HUES48 (cell line): ENCODE results near the gene PAX5.

Experiments used
- H3K27ac ChIP-seq: one replicate; pipeline ENCODE4 v1.7.0; 2013; ENCODE audit warnings: low read depth, low read length, inconsistent platforms
- H3K27me3 ChIP-seq: 2 replicates; pipeline ENCODE4 v1.6.1; 2013; ENCODE audit warnings: mild to moderate bottlenecking, low read length; ENCODE audit not compliant: control insufficient read depth, insufficient read depth
- H3K36me3 ChIP-seq: 2 replicates; pipeline ENCODE4 v1.6.1; 2013; ENCODE audit warnings: low read length; ENCODE audit not compliant: control insufficient read depth, insufficient read depth
- H3K4me1 ChIP-seq: 2 replicates; pipeline ENCODE4 v1.6.1; 2013; ENCODE audit warnings: mild to moderate bottlenecking, low read length; ENCODE audit not compliant: control insufficient read depth, insufficient read depth
- H3K4me3 ChIP-seq: 2 replicates; pipeline ENCODE4 v1.5.1; 2013; ENCODE audit warnings: mild to moderate bottlenecking, low read depth, low read length
- H3K9ac ChIP-seq: 2 replicates; pipeline ENCODE4 v1.6.1; 2013; ENCODE audit warnings: mild to moderate bottlenecking, low read depth, low read length, moderate library complexity
- H3K9me3 ChIP-seq: 2 replicates; pipeline ENCODE4 v1.6.1; 2013; ENCODE audit warnings: low read length; ENCODE audit not compliant: control insufficient read depth, insufficient read depth

Gene PAX5

DNA sequence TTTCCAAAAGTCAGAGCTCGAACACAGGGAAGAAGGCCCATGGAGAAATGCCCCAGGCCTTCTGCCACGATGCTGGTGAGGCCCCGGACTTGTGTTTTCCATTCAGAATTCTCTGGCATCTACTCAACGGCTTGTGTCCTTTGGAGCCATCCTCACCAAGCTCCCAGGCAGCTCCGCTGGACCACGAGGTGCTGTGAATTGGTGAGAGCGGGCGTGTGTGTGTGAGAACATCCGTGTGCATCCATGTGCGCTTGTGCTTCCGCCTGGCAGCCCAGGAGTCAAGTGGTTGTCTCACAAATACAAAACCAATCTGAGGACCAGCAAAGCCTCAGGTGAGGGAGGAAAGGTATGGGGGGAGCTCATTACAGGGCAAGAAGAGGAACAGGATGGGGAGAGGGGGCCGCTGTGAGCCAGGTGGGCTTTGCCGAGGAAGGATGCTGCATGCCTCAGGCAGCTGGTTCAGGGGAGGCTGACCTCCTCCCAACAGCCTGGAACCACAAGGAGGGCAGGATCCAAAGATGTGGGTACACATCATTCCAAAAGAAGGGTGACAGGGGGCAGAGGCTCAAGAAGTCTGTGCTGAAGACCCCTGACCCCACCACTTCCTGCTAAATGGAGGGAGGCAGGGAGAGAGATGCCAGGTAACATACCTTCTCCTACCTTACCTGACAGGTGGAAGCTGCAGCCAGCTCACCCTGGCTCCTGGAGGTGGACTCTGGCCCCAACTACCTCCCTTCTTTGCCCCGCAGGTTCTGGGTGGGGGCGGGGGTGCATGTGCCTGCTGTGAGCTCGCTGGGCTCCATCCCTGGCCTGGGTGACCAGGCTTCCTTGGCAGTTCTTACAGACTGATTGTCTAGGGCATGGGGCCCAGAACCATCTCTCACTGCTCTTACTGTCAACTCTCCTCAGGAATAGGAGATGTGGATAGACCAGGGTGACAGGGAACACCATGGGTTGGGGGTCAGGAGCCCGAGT, 196.3 kb downstream of the PAX5 start:
- no peaks in the 10 kb centered on the region for H3K27me3 ChIP-seq
- no peaks in the 10 kb centered on the region for H3K9me3 ChIP-seq
- no peaks in the 10 kb centered on the region for H3K36me3 ChIP-seq
- H3K9ac ChIP-seq, result no peak overlapping the region
- H3K4me1 ChIP-seq, result peaks cover 25% of the 10 kb centered on the region
- H3K4me3 ChIP-seq, result no peak overlapping the region
- no peak overlapping the region for H3K27ac ChIP-seq

DNA sequence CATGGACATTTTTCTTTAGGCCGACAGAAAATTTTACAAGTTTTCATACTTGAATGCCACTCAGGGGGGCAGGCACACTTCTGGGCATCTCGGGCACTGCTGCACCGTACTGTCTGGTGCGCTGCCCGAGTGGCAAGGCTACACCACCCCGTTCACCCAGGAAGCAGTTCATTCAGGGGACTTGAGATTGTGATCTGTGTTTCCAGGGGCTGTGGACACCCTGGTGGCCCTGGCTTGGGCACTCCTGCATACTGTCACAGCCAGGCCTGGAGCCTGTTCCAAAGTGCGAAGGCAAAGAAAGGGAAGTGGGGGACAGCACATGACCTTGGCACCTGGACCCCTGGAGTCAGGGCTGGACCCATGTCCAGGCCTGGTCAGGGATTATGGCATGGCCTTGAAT, 197.6 kb downstream of the PAX5 start:
- Histone ChIP-seq H3K36me3 (no peaks in the 10 kb centered on the region), H3K4me1 (peaks cover 16% of the 10 kb centered on the region), H3K4me3 (no peak overlapping the region), H3K27me3 (no peaks in the 10 kb centered on the region), H3K9ac (no peak overlapping the region), H3K9me3 (no peaks in the 10 kb centered on the region), H3K27ac (no peak overlapping the region)

DNA sequence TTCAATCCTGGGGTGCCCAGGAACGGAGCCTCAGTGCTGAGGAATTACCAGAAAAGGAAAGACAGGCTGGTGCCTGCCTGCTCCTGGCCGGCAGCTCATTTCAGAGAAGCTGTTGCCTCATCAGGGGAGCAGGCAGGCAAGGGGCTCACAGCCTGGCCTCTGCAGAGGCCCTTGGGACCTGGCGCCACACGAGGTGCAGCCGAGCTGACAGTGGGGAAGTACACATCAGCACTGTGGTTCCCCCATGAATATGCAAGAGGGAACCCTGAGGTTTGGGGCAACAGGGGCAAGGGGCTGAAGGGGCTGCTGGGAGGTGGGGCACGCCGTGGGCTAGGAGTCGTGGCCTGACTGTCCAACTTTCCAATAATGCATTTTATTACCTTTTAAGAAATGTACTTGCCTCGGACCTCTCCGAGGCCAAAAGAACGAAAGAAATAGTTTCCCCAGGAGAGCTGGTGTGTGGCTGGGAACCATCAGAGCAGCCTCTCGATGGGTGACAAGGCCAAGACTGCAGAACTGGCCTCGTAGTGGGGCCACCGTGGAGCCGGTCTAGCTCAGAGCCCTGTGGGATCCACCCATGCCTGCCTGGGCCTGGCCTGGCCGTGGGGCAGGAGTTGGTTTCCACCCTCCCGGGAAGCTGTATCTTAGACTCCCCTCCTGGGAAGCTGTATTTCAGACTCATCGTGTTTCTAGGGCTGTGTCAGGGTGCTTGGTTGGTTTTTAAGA, 198.6 kb downstream of the PAX5 start:
- H3K27ac ChIP-seq, result no peak overlapping the region

GRCh38 chr9:36834736-36835135, 199.3 kb downstream of the PAX5 start:
- Histone ChIP-seq H3K36me3 (no peaks in the 10 kb centered on the region), H3K27me3 (no peaks in the 10 kb centered on the region), H3K4me3 (no peak overlapping the region), H3K9ac (no peak overlapping the region), H3K9me3 (no peaks in the 10 kb centered on the region), H3K4me1 (peaks cover 10% of the 10 kb centered on the region), H3K27ac (no peak overlapping the region)

More for the DNA sequence above, 198.6 kb downstream of the PAX5 start:
- no peak overlapping the region for H3K4me3 ChIP-seq
- H3K4me1 ChIP-seq, result peaks cover 10% of the 10 kb centered on the region
- H3K27me3 ChIP-seq, result no peaks in the 10 kb centered on the region
- no peaks in the 10 kb centered on the region for H3K36me3 ChIP-seq
- H3K9me3 ChIP-seq, result no peaks in the 10 kb centered on the region
- H3K9ac ChIP-seq, result no peak overlapping the region

DNA sequence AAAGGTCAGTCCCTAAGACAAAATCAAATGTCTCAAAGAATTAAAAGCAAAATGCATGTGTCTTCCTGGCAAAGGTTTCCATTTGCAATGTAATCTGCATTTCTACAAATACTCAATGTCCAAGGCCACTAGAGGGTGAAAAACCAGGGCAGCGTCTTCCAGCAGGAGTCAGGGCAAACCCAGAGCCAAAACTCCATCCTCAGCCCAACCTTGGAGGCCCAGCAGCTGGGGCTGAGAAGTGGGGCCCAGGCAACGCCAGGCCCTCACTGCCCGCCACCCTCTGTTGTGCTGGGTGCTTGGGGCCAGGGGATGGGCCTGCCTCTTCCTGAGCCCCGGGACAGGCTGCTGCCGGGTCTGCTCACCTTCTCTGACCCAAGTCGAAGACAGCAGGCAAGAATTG, 200.1 kb downstream of the PAX5 start:
- H3K4me1 ChIP-seq, result peaks cover 10% of the 10 kb centered on the region
- no peak overlapping the region for H3K27ac ChIP-seq
- H3K36me3 ChIP-seq, result no peaks in the 10 kb centered on the region
- no peaks in the 10 kb centered on the region for H3K9me3 ChIP-seq
- no peak overlapping the region for H3K4me3 ChIP-seq
- H3K27me3 ChIP-seq, result no peaks in the 10 kb centered on the region
- no peak overlapping the region for H3K9ac ChIP-seq

GRCh38 chr9:36832164-36832795, 201.8 kb downstream of the PAX5 start:
- Histone ChIP-seq H3K9me3 (no peaks in the 10 kb centered on the region), H3K27me3 (no peaks in the 10 kb centered on the region), H3K4me1 (peaks cover 12% of the 10 kb centered on the region), H3K4me3 (no peak overlapping the region), H3K36me3 (no peaks in the 10 kb centered on the region), H3K27ac (no peak overlapping the region), H3K9ac (no peak overlapping the region)

DNA sequence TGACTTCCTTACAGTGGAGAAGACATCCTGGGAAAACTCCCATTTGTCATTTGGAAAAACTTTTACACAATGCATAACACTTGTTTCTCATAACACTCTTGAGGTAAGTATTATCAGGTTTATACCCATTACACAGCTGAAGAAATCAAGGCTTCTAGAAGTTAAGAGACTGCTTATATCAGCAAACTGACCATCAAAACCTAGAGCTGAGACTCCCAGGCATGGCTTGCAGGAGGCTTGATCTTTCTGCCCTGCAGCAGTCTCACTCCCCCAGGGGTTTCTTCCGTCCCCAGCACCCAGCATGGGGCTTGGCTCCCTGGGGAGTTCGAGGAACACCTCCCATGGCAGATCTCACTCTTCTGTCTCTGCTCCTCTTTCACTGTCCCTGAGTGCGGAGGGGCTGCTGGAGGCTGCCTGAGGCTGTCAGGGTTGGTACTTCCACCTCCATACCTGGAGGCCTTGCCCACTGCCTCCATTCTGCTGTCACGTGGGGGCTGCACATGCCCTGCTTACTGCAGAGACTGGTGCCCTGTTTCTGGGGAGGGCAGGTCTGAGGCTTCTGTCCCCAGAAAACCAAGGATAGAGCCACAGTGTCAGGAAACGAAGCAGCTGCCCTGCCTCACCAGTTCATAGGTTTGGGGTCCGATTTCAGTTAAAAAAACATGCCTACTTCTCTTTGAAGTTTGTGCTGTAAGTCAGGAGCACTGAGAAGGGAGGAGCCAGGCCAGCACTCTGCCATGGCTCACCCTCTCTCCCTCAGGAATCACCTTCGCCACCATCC, 202.5 kb downstream of the PAX5 start:
- no peaks in the 10 kb centered on the region for H3K9me3 ChIP-seq
- H3K4me1 ChIP-seq, result peaks cover 12% of the 10 kb centered on the region
- H3K4me3 ChIP-seq, result no peak overlapping the region
- no peak overlapping the region for H3K9ac ChIP-seq
- no peaks in the 10 kb centered on the region for H3K27me3 ChIP-seq
- no peak overlapping the region for H3K27ac ChIP-seq
- no peaks in the 10 kb centered on the region for H3K36me3 ChIP-seq

- Histone ChIP-seq H3K4me3 (no peak overlapping the region), H3K27me3 (no peaks in the 10 kb centered on the region), H3K9me3 (no peaks in the 10 kb centered on the region), H3K9ac (no peak overlapping the region), H3K4me1 (peaks cover 7% of the 10 kb centered on the region; the same call in 1 of the 2 replicates), H3K36me3 (no peaks in the 10 kb centered on the region), H3K27ac (no peak overlapping the region)
These were observed 205.5 kb downstream of the PAX5 start for GRCh38 chr9:36828611-36829013.

GRCh38 chr9:36827593-36827992, 206.5 kb downstream of the PAX5 start:
- Histone ChIP-seq H3K9me3 (no peaks in the 10 kb centered on the region), H3K4me3 (no peak overlapping the region), H3K27me3 (no peaks in the 10 kb centered on the region), H3K4me1 (peaks cover 6% of the 10 kb centered on the region; the same call in 1 of the 2 replicates), H3K36me3 (no peaks in the 10 kb centered on the region), H3K9ac (no peak overlapping the region), H3K27ac (no peak overlapping the region)

DNA sequence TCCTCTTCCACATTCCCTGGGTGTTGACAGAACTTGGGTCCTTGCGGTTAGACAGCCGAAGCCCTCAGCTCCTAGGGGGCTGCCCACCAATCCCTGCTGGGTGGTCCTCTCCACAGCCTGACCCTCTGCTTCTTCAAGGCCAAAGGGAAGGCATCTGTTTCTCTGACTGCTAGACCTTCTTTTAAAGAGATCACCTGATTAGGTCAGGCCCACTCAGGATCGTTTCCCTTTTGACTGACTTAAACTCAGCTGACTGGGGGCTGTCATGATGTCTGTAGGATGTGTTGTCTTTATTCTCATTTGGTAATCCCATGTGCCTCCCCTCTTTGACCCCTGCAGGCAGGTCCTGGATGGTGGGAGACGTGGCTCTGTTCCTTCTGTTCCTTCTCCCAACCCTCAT, 207.5 kb downstream of the PAX5 start:
- H3K4me3 ChIP-seq, result no peak overlapping the region

More for the DNA sequence above, 207.5 kb downstream of the PAX5 start:
- Histone ChIP-seq H3K27ac (no peak overlapping the region), H3K27me3 (no peaks in the 10 kb centered on the region), H3K9ac (no peak overlapping the region), H3K4me1 (0 out of 2 replicates have a peak, but pooled peaks cover 2% of the 10 kb centered on the region), H3K9me3 (no peaks in the 10 kb centered on the region), H3K36me3 (no peaks in the 10 kb centered on the region)
